Subcutaneous abdominal adipose tissue (tissue), 5 donors: ENCODE data around the gene WTIP.
"Not testable (repeated sequence)": the region's sequence is repeated elsewhere in the genome, so short reads cannot be mapped to it uniquely, and the experiment has no call there.

Source experiments
- H3K27ac ChIP-seq: one replicate; pipeline ENCODE4 v1.7.0; 2013; ENCODE audit warnings: low read depth, mild to moderate bottlenecking, inconsistent platforms, low read length, moderate library complexity
- H3K27me3 ChIP-seq, 5 donors: one replicate each; pipeline ENCODE4 v1.7.0; 2013; ENCODE audit warnings: low read length in 5 of 5, inconsistent platforms in 1 of 5; ENCODE audit not compliant: control insufficient read depth in 5 of 5, insufficient read depth in 4 of 5
- H3K36me3 ChIP-seq, 5 donors: one replicate each; pipeline ENCODE4 v1.7.0; 2013; ENCODE audit warnings: low read length in 5 of 5; ENCODE audit not compliant: control insufficient read depth in 5 of 5, insufficient read depth in 5 of 5
- H3K4me1 ChIP-seq, 5 donors: one replicate each; pipeline ENCODE4 v1.7.0; 2013; ENCODE audit warnings: low read length in 5 of 5, mild to moderate bottlenecking in 3 of 5, moderate library complexity in 1 of 5; ENCODE audit not compliant: control insufficient read depth in 5 of 5, insufficient read depth in 5 of 5
- H3K4me3 ChIP-seq, 5 donors: one replicate each; pipeline ENCODE4 v1.7.0; 2013; ENCODE audit warnings: low read length in 5 of 5, low read depth in 1 of 5
- H3K9ac ChIP-seq, 5 donors: one replicate each; pipeline ENCODE4 v1.7.0; 2013; ENCODE audit warnings: low read length in 5 of 5, mild to moderate bottlenecking in 4 of 5, moderate library complexity in 3 of 5
- H3K9me3 ChIP-seq, 5 donors: one replicate each; pipeline ENCODE4 v1.7.0; 2013; ENCODE audit warnings: low read length in 5 of 5; ENCODE audit not compliant: control insufficient read depth in 5 of 5
- donor health status: healthy.
- donor health status: healthy.
- donor health status: healthy.
- donor health status: healthy.
- donor health status: healthy.

The WTIP gene

DNA sequence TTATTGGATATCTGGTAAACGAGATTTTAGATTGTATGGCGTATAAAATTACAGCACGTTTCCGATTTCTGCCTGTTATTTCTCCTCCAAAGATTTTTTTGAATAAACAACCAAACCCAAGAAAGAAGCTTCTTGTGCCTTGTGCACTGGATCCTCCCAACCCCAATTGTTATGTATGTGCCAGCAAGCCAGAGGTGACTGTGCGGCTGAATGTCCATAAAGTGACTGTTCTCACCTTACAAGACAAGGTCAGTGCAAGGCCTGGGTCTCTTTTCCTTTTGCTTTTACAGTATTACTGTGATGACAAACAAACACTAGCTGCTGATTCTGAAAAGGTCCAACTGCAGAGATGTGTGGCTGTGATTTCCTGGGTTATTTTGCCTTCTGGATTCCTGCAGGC is 22.9 kb upstream of the WTIP start:
- Histone ChIP-seq H3K9me3 (no peaks in the 10 kb centered on the region), H3K9ac (no peak overlapping the region), H3K4me1 (peaks cover 6 to 19% (median 14%) of the 10 kb centered on the region in 5 donors), H3K27me3 (no peaks in the 10 kb centered on the region), H3K36me3 (peaks cover 57 to 87% (median 72%) of the 10 kb centered on the region in 5 donors), H3K4me3 (no peak overlapping the region), H3K27ac (no peak overlapping the region)

DNA sequence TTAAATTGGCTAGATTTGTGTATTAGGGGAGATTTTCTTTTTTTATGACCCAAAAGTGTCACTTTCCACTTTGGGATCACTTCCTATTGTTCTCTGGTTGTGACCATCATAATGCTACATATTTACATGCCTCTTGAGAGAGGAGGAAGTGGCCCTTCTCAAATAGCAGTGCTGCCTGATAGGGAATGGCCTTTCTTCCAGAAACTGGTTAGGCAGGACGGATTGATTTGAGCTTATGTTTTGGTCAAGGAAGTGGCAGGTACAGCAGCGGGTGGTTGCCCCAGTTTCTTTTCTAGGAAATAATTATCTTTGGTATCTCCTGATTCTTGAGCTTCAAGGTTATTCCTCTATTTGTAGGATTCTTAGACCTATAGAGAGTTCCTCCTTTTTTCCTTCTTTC is 21.9 kb upstream of the WTIP start:
- H3K4me1 ChIP-seq = peaks cover 6 to 19% (median 14%) of the 10 kb centered on the region in 5 donors
- H3K36me3 ChIP-seq = peaks cover 53 to 84% (median 69%) of the 10 kb centered on the region in 5 donors

DNA sequence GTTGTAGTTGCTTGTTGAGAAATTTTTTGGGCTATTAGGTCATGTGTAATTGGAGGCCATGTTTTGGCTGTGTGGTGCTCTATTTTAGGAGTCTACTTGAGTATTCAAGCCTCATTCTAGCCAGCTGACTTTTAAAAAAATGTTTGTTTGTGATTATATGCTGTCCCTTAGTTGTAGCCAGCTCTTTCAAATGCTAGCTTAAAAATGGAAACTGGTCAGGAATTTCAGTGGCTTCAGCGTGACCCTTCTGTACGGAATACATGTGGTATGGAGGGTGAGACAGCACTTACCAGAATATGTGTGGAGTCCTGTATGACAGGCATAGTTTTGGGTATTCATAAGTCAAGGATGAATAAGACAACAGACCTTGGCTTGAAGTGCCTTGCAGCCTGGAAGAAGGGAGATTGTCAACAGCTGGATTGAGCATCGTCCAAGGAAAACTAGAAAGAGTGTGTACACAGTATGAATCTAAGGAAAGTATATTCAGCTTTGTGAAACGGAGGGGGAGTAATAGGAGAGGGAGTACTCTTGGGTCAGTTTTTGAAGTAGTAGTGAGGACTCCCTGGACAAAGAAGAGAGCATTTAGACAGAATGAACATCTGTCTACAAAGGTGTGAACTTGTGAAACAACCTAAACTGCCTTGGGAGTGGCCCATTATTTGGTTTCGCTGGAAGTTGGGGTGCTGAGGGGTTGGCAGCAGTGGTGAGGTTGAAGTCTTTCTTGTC is 20.0 kb upstream of the WTIP start:
- H3K4me3 ChIP-seq = no peak overlapping the region
- H3K9ac ChIP-seq = peak overlapping the region in 2 of 5 donors; percentile 43 to 48
- peaks cover 48 to 88% (median 66%) of the 10 kb centered on the region in 5 donors for H3K36me3 ChIP-seq
- no peaks in the 10 kb centered on the region for H3K9me3 ChIP-seq
- no peaks in the 10 kb centered on the region for H3K27me3 ChIP-seq
- peak overlapping the region; percentile 37 for H3K27ac ChIP-seq
- peaks cover 6 to 37% (median 24%) of the 10 kb centered on the region in 5 donors for H3K4me1 ChIP-seq

More for the DNA sequence above, 21.9 kb upstream of the WTIP start:
- H3K9me3 ChIP-seq = no peaks in the 10 kb centered on the region
- no peak overlapping the region for H3K27ac ChIP-seq
- H3K9ac ChIP-seq = peak overlapping the region in 1 of 5 donors; percentile 17
- no peak overlapping the region for H3K4me3 ChIP-seq
- H3K27me3 ChIP-seq = no peaks in the 10 kb centered on the region

DNA sequence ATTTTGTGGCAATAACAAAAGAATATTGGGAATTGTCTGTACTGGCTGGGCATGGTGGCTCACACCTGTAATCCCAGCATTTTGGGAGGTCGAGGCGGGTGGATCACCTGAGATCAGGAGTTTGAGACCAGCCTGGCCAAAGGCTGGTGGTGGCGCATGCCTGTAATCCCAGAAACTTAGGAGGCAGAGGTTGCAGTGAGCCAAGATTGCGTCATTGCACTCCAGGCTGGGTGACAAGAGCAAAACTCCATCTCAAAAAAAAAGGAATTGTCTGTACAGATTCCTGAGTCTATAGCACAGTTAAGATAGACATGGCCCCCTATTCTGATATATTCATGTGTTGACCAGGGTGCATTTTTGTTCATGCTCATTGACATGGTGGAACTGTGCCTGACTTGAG is 16.8 kb upstream of the WTIP start:
- H3K9ac ChIP-seq, H3K27me3 ChIP-seq, H3K9me3 ChIP-seq, H3K4me3 ChIP-seq: not testable (repeated sequence)
- H3K4me1 ChIP-seq = peaks cover 6 to 38% (median 24%) of the 10 kb centered on the region in 5 donors
- peaks cover 51 to 92% (median 75%) of the 10 kb centered on the region in 5 donors for H3K36me3 ChIP-seq
- H3K27ac ChIP-seq = peak overlapping the region; percentile 23

DNA sequence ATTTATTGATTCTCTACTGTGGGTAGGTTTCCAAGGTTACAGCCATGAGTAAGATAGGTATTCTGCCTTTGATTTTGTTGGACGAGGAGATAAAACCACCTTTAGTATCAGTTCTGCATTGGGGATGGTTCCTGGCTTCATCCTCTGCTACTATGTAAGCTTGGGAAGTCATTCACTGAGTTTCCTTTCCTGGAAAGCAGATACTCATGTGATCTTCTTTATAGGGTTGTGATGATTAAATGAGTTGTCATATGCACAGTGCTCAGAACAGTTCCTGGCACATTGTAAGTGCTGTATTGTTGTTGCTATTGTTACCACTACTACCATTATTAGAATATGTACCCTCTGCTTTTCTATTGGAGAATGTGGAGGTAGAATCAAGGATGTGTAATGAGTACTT is 13.1 kb upstream of the WTIP start:
- Histone ChIP-seq H3K36me3 (peaks cover 27 to 91% (median 72%) of the 10 kb centered on the region in 5 donors), H3K9me3 (no peaks in the 10 kb centered on the region), H3K27ac (no peak overlapping the region), H3K4me3 (no peak overlapping the region), H3K27me3 (no peaks in the 10 kb centered on the region), H3K4me1 (peaks cover 0 to 24% (median 10%) of the 10 kb centered on the region in 5 donors), H3K9ac (no peak overlapping the region)

DNA sequence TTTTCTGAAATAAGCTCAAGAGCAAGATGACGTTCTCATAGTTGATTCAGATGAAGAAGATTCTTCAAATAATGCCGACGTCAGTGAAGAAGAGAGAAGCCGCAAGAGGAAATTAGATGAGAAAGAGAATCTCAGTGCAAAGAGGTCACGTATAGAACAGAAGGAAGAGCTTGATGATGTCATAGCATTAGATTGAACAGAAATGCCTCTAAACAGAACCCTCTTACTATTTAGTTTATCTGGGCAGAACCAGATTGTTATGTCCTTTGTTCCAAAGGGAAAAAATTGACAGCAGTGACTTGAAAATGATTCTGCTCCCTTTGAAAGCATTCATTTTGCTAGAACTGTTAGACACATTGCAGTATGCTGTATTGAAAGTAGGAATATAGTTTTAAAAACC is 12.5 kb upstream of the WTIP start:
- not testable (repeated sequence) for H3K9ac ChIP-seq, H3K4me3 ChIP-seq, H3K27ac ChIP-seq, H3K27me3 ChIP-seq, H3K9me3 ChIP-seq
- Histone ChIP-seq H3K4me1 (peaks cover 0 to 24% (median 10%) of the 10 kb centered on the region in 5 donors), H3K36me3 (peaks cover 24 to 90% (median 68%) of the 10 kb centered on the region in 5 donors)

DNA sequence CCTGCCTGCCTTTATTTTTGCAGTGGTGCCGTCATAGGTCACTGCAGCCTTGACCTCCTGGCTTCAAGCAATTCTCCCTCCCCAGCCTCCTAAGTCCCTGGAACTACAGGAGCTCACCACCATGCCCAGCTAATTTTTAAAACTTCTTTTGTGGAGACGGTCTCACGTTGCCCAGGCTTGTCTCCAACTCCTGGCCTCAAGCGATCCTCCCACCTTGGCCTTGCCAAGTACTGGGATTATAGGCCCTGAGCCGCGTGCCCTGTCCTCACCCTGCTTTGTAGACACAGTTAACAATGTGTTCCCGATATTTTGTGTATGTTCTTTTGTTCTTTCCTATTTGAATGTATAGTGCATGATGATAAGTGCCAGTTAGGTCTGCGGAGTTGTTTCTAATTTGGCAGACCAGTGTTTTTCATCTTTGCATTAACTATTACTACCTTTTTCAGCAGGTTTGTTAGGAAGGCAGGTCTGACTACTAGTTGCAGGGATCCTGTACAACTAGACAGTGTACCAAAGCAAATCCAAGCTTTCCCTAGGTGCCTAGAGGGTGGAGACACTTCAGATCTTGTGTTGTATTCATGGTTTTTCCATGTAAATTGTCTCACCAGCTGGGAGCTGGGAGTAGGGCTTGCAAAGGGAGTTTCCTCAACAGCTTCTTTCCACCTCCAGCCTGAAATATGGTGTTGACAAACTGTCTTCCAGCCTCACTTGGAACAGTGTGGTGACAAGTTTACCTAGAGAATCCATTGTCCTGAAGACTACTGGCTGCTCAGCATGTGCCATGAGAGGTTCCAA is 9.5 kb upstream of the WTIP start:
- H3K4me3 ChIP-seq = no peak overlapping the region
- H3K36me3 ChIP-seq = peaks cover 20 to 68% (median 47%) of the 10 kb centered on the region in 5 donors
- H3K9ac ChIP-seq = no peak overlapping the region
- no peaks in the 10 kb centered on the region for H3K9me3 ChIP-seq
- peaks cover 0 to 19% (median 8%) of the 10 kb centered on the region in 5 donors for H3K4me1 ChIP-seq
- no peak overlapping the region for H3K27ac ChIP-seq
- H3K27me3 ChIP-seq = no peaks in the 10 kb centered on the region

DNA sequence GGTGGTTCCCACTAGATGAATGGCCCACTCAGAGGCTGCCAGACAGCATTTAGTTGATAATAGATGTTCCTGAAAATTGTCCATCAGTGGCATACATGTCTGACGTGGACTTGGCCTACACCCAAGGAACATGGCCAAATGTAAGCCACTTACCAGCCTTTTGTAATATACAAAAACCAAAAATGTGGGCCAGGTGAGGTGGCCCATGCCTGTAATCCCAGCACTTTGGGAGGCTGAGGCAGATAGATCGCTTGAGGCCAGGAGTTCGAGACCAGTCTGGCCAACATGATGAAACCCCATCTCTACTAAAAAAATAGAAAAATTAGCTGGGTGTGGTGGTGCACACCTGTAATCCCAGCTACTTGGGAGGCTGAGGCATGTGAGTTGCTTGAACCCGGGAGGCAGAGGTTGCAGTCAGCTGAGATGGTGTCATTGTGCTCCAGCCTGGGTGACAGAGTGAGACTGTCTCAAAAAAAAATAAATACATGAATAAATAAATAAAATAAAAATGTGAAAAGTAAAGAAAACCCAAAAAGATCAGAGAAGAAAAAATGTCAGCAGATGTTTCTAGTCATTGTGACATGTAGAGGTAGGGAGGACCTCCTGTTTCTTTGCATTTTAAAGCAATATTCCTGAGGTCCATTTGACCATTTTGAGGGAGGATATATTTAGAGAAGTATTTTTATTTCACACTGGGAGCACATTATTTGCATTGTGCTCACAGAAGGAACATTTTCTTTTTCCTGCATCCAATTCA is 7.1 kb upstream of the WTIP start:
- Histone ChIP-seq H3K9ac (no peak overlapping the region), H3K27ac (peak overlapping the region; percentile 41), H3K4me1 (peaks cover 0 to 14% (median 8%) of the 10 kb centered on the region in 5 donors), H3K36me3 (peaks cover 3 to 46% (median 28%) of the 10 kb centered on the region in 5 donors), H3K4me3 (no peak overlapping the region), H3K27me3 (no peaks in the 10 kb centered on the region), H3K9me3 (no peaks in the 10 kb centered on the region)

DNA sequence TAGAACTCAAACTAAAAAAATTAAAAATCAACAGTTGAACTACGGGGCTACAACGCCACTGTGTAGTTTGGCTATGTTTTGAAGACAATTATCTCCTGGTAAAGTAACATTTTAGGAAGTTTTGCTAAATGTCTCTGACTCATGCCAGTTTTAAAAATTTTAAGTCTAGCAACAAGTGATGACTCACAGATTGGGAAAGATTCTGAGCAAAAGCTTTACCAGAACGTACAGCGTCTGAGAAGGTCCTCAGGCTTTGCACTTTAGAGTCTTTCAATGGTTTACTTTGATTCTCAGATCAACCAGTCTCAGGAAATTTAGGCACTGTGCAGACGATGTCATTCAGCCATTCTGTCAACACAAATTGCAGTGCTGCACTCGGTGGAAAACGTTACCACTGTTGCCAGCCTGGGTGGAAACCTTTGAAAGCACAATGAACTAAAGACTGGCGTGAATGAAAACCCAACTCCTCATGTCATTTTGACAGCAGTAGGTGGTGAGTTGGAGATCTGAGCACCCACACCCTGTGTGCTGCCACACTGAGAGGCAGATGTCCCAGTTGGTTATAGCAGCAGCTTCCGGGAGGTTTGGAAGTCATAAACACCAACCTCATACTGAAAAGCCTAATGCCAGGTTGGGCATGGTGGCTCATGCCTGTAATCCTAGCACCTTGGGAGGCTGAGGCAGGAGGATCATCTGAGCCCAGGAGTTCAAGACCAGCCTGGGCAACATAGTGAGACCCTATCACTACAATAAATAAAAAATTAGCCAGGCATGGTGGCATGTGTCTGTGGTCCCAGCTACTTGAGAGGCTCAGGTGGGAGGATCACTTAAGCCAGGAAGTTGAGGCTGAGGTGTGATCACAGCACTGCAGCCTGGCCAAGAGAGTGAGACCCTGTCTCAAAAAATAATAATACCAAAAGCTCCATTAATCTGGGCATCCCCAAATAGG is 6.3 kb upstream of the WTIP start:
- H3K9ac ChIP-seq = no peak overlapping the region
- H3K27ac ChIP-seq = peak overlapping the region; percentile 41

More for the DNA sequence above, 6.3 kb upstream of the WTIP start:
- no peaks in the 10 kb centered on the region for H3K9me3 ChIP-seq
- H3K4me3 ChIP-seq = no peak overlapping the region
- H3K36me3 ChIP-seq = peaks cover 0 to 37% (median 22%) of the 10 kb centered on the region in 5 donors
- no peaks in the 10 kb centered on the region for H3K27me3 ChIP-seq
- peaks cover 0 to 14% (median 8%) of the 10 kb centered on the region in 5 donors for H3K4me1 ChIP-seq
